GM19193 (cell line): ENCODE data around the gene GMFB.

Experiments
- POLR2A ChIP-seq: IDR thresholded peaks from 4 replicates; pipeline ENCODE4 v1.6.1; 2011; ENCODE audit not compliant: insufficient read depth, insufficient read length; ENCODE audit errors: extremely low read depth

Gene GMFB

GRCh38 chr14:54480830-54481562, 7.8 kb downstream of the GMFB start:
- TF ChIP-seq POLR2A: no peak

GRCh38 chr14:54478636-54479215, 10.1 kb downstream of the GMFB start:
- no peak for TF ChIP-seq POLR2A

GRCh38 chr14:54475911-54476310, 12.9 kb downstream of the GMFB start:
- TF ChIP-seq POLR2A: no peak

- TF ChIP-seq POLR2A: no peak
Measured at GRCh38 chr14:54475187-54475899, 13.4 kb downstream of the GMFB start.

- TF ChIP-seq POLR2A: no peak
Measured at GRCh38 chr14:54474232-54474793, 14.5 kb downstream of the GMFB start.

- no peak for TF ChIP-seq POLR2A
Measured at GRCh38 chr14:54472315-54472714, 16.5 kb downstream of the GMFB start.

GRCh38 chr14:54471641-54472040, 17.1 kb downstream of the GMFB start:
- TF ChIP-seq POLR2A: no peak

GRCh38 chr14:54470701-54471100, 18.1 kb downstream of the GMFB start:
- no peak for TF ChIP-seq POLR2A

- TF ChIP-seq POLR2A: no peak
Measured at GRCh38 chr14:54467280-54467679, 21.5 kb downstream of the GMFB start.

- no peak for TF ChIP-seq POLR2A
Measured at GRCh38 chr14:54465654-54466053, 23.1 kb downstream of the GMFB start.

- TF ChIP-seq POLR2A: no peak
Measured at GRCh38 chr14:54462048-54462447, 26.7 kb downstream of the GMFB start.

- TF ChIP-seq POLR2A: no peak
Measured at GRCh38 chr14:54459106-54459505, 29.7 kb downstream of the GMFB start.

GRCh38 chr14:54457609-54457996, 31.2 kb downstream of the GMFB start:
- TF ChIP-seq POLR2A: no peak

- no peak for TF ChIP-seq POLR2A
Measured at GRCh38 chr14:54455363-54455762, 33.4 kb downstream of the GMFB start.

GRCh38 chr14:54453252-54453651, 35.5 kb downstream of the GMFB start:
- no peak for TF ChIP-seq POLR2A
